HEK293 (cell line): Measurements from ENCODE around the gene RRP12.

Experiments
- CTCF ChIA-PET: fragments of 350-600 bp; formaldehyde crosslinking; extraction: SDS; loops from one replicate; lab custom pipeline; 2021; ENCODE audit warnings: antibody characterized with exemption; lab: Yijun Ruan, JAX
- POLR2A ChIA-PET: fragments of 300-600 bp; formaldehyde crosslinking; extraction: SDS; loops from one replicate; lab custom pipeline; 2020; ENCODE audit warnings: antibody characterized with exemption, inconsistent platforms; lab: Yijun Ruan, JAX
- H3K27ac ChIP-seq: fragments of 200-500 bp; sonication (Bioruptor generic); 2 replicates; pipeline ENCODE4 v1.5.1; 2014; ENCODE audit warnings: low read depth, low read length, control low read depth, inconsistent platforms; ENCODE audit errors: extremely low read depth
- H3K36me3 ChIP-seq, 2 experiments: fragments of 200-500 bp in 1 of 2; sonication (Bioruptor generic) in 1 of 2; 1 replicate in 1 of 2; 2 replicates in 1 of 2; pipeline ENCODE4 v1.5.1; 2014 to 2017; ENCODE audit warnings: inconsistent platforms in 2 of 2, low read length in 2 of 2; ENCODE audit not compliant: control insufficient read depth in 2 of 2, insufficient read depth in 1 of 2
- H3K4me1 ChIP-seq: fragments of 200-500 bp; sonication (Bioruptor generic); 2 replicates; pipeline ENCODE4 v1.5.1; 2014; ENCODE audit warnings: mild to moderate bottlenecking, low read length, inconsistent platforms; ENCODE audit not compliant: control insufficient read depth, insufficient read depth
- H3K4me3 ChIP-seq: 2 replicates; pipeline ENCODE4 v1.5.1; 2011; ENCODE audit warnings: low read depth, mild to moderate bottlenecking, control low read depth, low read length, moderate library complexity
- H3K9me3 ChIP-seq: fragments of 200-500 bp; sonication (Bioruptor generic); 2 replicates; pipeline ENCODE4 v1.5.1; 2014; ENCODE audit warnings: low read depth, low read length, inconsistent platforms; ENCODE audit not compliant: control insufficient read depth, insufficient read depth
- BCL11A ChIP-seq: fragments of 450-650 bp; formaldehyde crosslinking; IDR thresholded peaks from 2 replicates; pipeline ENCODE4 v1.5.1; 2016; ENCODE audit warnings: low read depth, missing biosample characterization, missing genetic modification characterization
- GLI2 ChIP-seq: fragments of 450-650 bp; formaldehyde crosslinking; IDR thresholded peaks from 2 replicates; pipeline ENCODE4; 2017; ENCODE audit warnings: missing biosample characterization, missing genetic modification characterization, low read depth, borderline replicate concordance
- GLIS2 ChIP-seq: fragments of 450-650 bp; formaldehyde crosslinking; IDR thresholded peaks from 2 replicates; pipeline ENCODE4 v1.5.1; 2016; ENCODE audit warnings: missing biosample characterization, missing genetic modification characterization
- KLF1 ChIP-seq: fragments of 450-650 bp; formaldehyde crosslinking; IDR thresholded peaks from 2 replicates; pipeline ENCODE4 v1.5.1; 2016; ENCODE audit warnings: missing biosample characterization, missing genetic modification characterization
- KLF16 ChIP-seq: fragments of 450-650 bp; formaldehyde crosslinking; IDR thresholded peaks from 2 replicates; pipeline ENCODE4 v1.5.1; 2017; ENCODE audit warnings: missing biosample characterization, missing genetic modification characterization
- SALL2 ChIP-seq: fragments of 450-650 bp; formaldehyde crosslinking; IDR thresholded peaks from 2 replicates; pipeline ENCODE4 v1.5.0; 2017; ENCODE audit warnings: missing biosample characterization, mild to moderate bottlenecking, missing genetic modification characterization, borderline replicate concordance
- TRIM28 ChIP-seq: IDR thresholded peaks from 2 replicates; pipeline ENCODE4 v1.6.1; 2011; ENCODE audit warnings: low read length, control low read depth, borderline replicate concordance
- ZFP69B ChIP-seq: fragments of 450-650 bp; formaldehyde crosslinking; IDR thresholded peaks from 2 replicates; pipeline ENCODE4 v1.5.1; 2016; ENCODE audit warnings: missing biosample characterization, missing genetic modification characterization
- ZNF114 ChIP-seq: fragments of 450-650 bp; formaldehyde crosslinking; IDR thresholded peaks from 2 replicates; pipeline ENCODE4 v1.5.0; 2017; ENCODE audit warnings: missing biosample characterization, missing genetic modification characterization
- ZNF184 ChIP-seq: fragments of 450-650 bp; IDR thresholded peaks from 2 replicates; pipeline ENCODE4 v1.5.1; 2018; ENCODE audit warnings: missing biosample characterization, mild to moderate bottlenecking, missing genetic modification characterization
- ZNF518A ChIP-seq: fragments of 450-650 bp; formaldehyde crosslinking; conservative IDR thresholded peaks from 2 replicates; pipeline ENCODE4 v1.5.1; 2016; ENCODE audit warnings: low read depth, missing biosample characterization, missing genetic modification characterization
- ZNF600 ChIP-seq: fragments of 450-650 bp; formaldehyde crosslinking; IDR thresholded peaks from 2 replicates; pipeline ENCODE4 v1.5.1; 2016; ENCODE audit warnings: missing biosample characterization, missing genetic modification characterization
- ZNF792 ChIP-seq: fragments of 450-650 bp; formaldehyde crosslinking; IDR thresholded peaks from 2 replicates; pipeline ENCODE4 v1.5.1; 2016; ENCODE audit warnings: missing biosample characterization, missing genetic modification characterization
- ZSCAN5A ChIP-seq: fragments of 450-650 bp; formaldehyde crosslinking; IDR thresholded peaks from 2 replicates; pipeline ENCODE4 v1.5.1; 2016; ENCODE audit warnings: missing biosample characterization, missing genetic modification characterization

RRP12 gene

GRCh38 chr10:97385565-97385964 lies 15.6 kb downstream of the RRP12 start:
- Histone ChIP-seq H3K36me3 (peaks cover 10 to 62% of the 10 kb centered on the region in 2 experiments; a peak in 2 of 3 replicates), H3K4me1 (no peaks in the 10 kb centered on the region)
- POLR2A ChIA-PET: interaction anchor here (1.6 kb wide), 1 partner anchor 15 kb away, joined by 4 read pairs; no protein-coding TSS in a partner anchor
- TF ChIP-seq KLF1: no peak
- TF ChIP-seq GLIS2: 0 out of 2 replicates have a peak, but pooled peaks have one; percentile 23
- TF ChIP-seq, all 188 proteins: peak for 1
- no peak overlapping the region for H3K27ac ChIP-seq
- no peaks in the 10 kb centered on the region for H3K9me3 ChIP-seq
- no peak overlapping the region for H3K4me3 ChIP-seq
- CTCF ChIA-PET: interaction anchor here (0.7 kb wide), 1 partner anchor 21 kb away, joined by 4 read pairs; no protein-coding TSS in a partner anchor

GRCh38 chr10:97384641-97385040 lies 16.5 kb downstream of the RRP12 start:
- ChIA-PET CTCF (no interaction called here), POLR2A (interaction anchor here (1.6 kb wide), 1 partner anchor 16 kb away, joined by 4 read pairs; no protein-coding TSS in a partner anchor)
- H3K4me1 ChIP-seq: no peaks in the 10 kb centered on the region
- no peaks in the 10 kb centered on the region for H3K9me3 ChIP-seq
- H3K27ac ChIP-seq: no peak overlapping the region
- H3K36me3 ChIP-seq: peaks cover 8 to 60% of the 10 kb centered on the region in 2 experiments; a peak in 2 of 3 replicates
- TF ChIP-seq KLF16 (tag by site-specific recombination): no peak
- TF ChIP-seq, all 188 proteins: peak for 0
- no peak overlapping the region for H3K4me3 ChIP-seq

GRCh38 chr10:97384156-97384555 lies 17.0 kb downstream of the RRP12 start:
- POLR2A ChIA-PET: no interaction called here
- no peaks in the 10 kb centered on the region for H3K9me3 ChIP-seq
- H3K4me3 ChIP-seq: no peak overlapping the region
- H3K36me3 ChIP-seq: peaks cover 7 to 62% of the 10 kb centered on the region in 2 experiments; a peak in 2 of 3 replicates
- TF ChIP-seq ZFP69B (no peak), ZNF114 (no peak), ZNF792 (no peak), GLIS2 (no peak), ZSCAN5A (tag by site-specific recombination) (no peak), SALL2 (tag by site-specific recombination) (no peak), ZNF600 (tag by site-specific recombination) (no peak), ZNF184 (tag by site-specific recombination) (no peak), TRIM28 (no peak)
- H3K4me1 ChIP-seq: no peaks in the 10 kb centered on the region
- H3K27ac ChIP-seq: no peak overlapping the region
- CTCF ChIA-PET: no interaction called here

- Histone ChIP-seq H3K4me3 (no peak overlapping the region), H3K9me3 (no peaks in the 10 kb centered on the region), H3K27ac (no peak overlapping the region), H3K4me1 (no peaks in the 10 kb centered on the region), H3K36me3 (peaks cover 7 to 61% of the 10 kb centered on the region in 2 experiments; a peak in 2 of 3 replicates)
- no peak for TF ChIP-seq GLI2 (tag by site-specific recombination)
- TF ChIP-seq ZNF518A: no peak
- TF ChIP-seq BCL11A (tag by site-specific recombination): no peak
- CTCF ChIA-PET: interaction anchor here (1.4 kb wide), 1 partner anchor 104 kb away, joined by 3 read pairs; no protein-coding TSS in a partner anchor
- POLR2A ChIA-PET: interaction anchor here (1.0 kb wide), 1 partner anchor 17 kb away, joined by 3 read pairs; no protein-coding TSS in a partner anchor
Observed at GRCh38 chr10:97383159-97383558, 18.0 kb downstream of the RRP12 start.
